Lung (tissue), 12 donors: ENCODE measurements around the gene TMEM100. TPM values are rescaled to one million over a fixed set of nuclear protein-coding genes. Genes with fewer than 3 reads are reported as not detected.
A peak's percentile ranks its signal among the peaks of the same experiment; 100 is the strongest.

Source experiments
- ATAC-seq: fragments of 200-7000 bp; cut with Tn5 transposase; one replicate; pipeline ENCODE4 v1.9.1; 2020; ENCODE audit warnings: moderate number of reproducible peaks; ENCODE audit not compliant: insufficient read depth, low FRiP score
- DNase-seq, 3 donors: peaks; one replicate each; pipeline ENCODE4 v3.0.0-alpha.2; 2013 to 2017
- H3K27ac ChIP-seq, 2 donors: one replicate each; pipeline ENCODE4 v1.5.1; 2013; ENCODE audit warnings: mild to moderate bottlenecking in 2 of 2, moderate library complexity in 2 of 2, control low read depth in 1 of 2, inconsistent platforms in 1 of 2, low read depth in 1 of 2, low read length in 1 of 2
- H3K27me3 ChIP-seq, 3 donors: one replicate each; pipeline ENCODE4 v1.5.1; 2013; ENCODE audit warnings: low read length in 2 of 3; ENCODE audit not compliant: control insufficient read depth in 3 of 3, insufficient read depth in 3 of 3
- H3K36me3 ChIP-seq, 4 donors: one replicate each; pipeline ENCODE4 v1.5.1; 2013; ENCODE audit warnings: low read length in 4 of 4, mild to moderate bottlenecking in 1 of 4, moderate library complexity in 1 of 4; ENCODE audit not compliant: control insufficient read depth in 4 of 4, insufficient read depth in 4 of 4
- H3K4me1 ChIP-seq, 5 donors: one replicate each; pipeline ENCODE4 v1.5.1; 2013; ENCODE audit warnings: low read length in 5 of 5, mild to moderate bottlenecking in 2 of 5, moderate library complexity in 1 of 5; ENCODE audit not compliant: control insufficient read depth in 5 of 5, insufficient read depth in 5 of 5
- H3K4me3 ChIP-seq: one replicate; pipeline ENCODE4 v1.5.1; 2013; ENCODE audit warnings: mild to moderate bottlenecking, control low read depth, moderate library complexity
- H3K9ac ChIP-seq, 2 donors: one replicate each; pipeline ENCODE4 v1.5.1; 2013; ENCODE audit warnings: low read length in 2 of 2, control low read depth in 1 of 2; ENCODE audit not compliant: insufficient read depth in 1 of 2
- H3K9me3 ChIP-seq, 4 donors: one replicate each; pipeline ENCODE4 v1.5.1; 2013; ENCODE audit warnings: low read length in 3 of 4, mild to moderate bottlenecking in 1 of 4, moderate library complexity in 1 of 4; ENCODE audit not compliant: control insufficient read depth in 4 of 4, insufficient read depth in 3 of 4
- CTCF ChIP-seq: IDR thresholded peaks from 2 replicates; pipeline ENCODE4 v1.5.1; 2012; ENCODE audit warnings: mild to moderate bottlenecking; ENCODE audit errors: control extremely low read depth, extremely low read depth
- WGBS, 2 donors: extraction: QIAGEN DNeasy Blood & Tissue Kit; methylation state at CpG; one replicate each; pipeline ENCODE4 v1.1.7; 2013; 5-methylcytosine and 5-hydroxymethylcytosine counted together
- polyA plus RNA-seq, 2 donors: library from polyadenylated mRNA; stranded (reverse); fragments of 200-250 nt; gene quantifications; one replicate each; pipeline ENCODE4 v1.2.1, GENCODE V29; 2013
- total RNA-seq, 2 donors: library from RNA; depleted of rRNA in 1 of 2; stranded (reverse); fragments of >200 nt in 1 of 2; gene quantifications; one replicate each; pipeline ENCODE4 v1.2.1, GENCODE V29; 2014 to 2021
- donor health status: control.
- donor health status: control.
- donor health status: Bipolar disorder and iron deficiency.
- donor health status: healthy.
- donor health status: DM: yes; HTN: yes; CAD: no.

Gene TMEM100
- total and polyA plus RNA-seq, 4 donors: 63.6 to 127 (median 83.4) TPM

GRCh38 chr17:55764610-55765009 lies 41.9 kb upstream of the TMEM100 start:
- Histone ChIP-seq H3K9me3 (no peaks in the 10 kb centered on the region), H3K9ac (no peak overlapping the region), H3K27ac (no peak overlapping the region), H3K4me3 (no peak overlapping the region), H3K4me1 (peaks cover 0 to 17% (median 9%) of the 10 kb centered on the region in 5 donors), H3K27me3 (no peaks in the 10 kb centered on the region), H3K36me3 (peaks cover 0 to 16% (median 8%) of the 10 kb centered on the region in 4 donors)
- DNase-seq: no peak
- no peak for TF ChIP-seq CTCF
- 91 to 92% methylated on average over 4 of the region's 4 CpGs for WGBS, 2 donors
- ATAC-seq: no peak

- peak; percentile 19 for ATAC-seq
- H3K4me1 ChIP-seq: peaks cover 0 to 13% (median 5%) of the 10 kb centered on the region in 5 donors
- no peak for TF ChIP-seq CTCF
- no peak for DNase-seq
- no peaks in the 10 kb centered on the region for H3K27me3 ChIP-seq
- peaks cover 0 to 9% (median 2%) of the 10 kb centered on the region in 4 donors for H3K36me3 ChIP-seq
- peak overlapping the region in 1 of 2 donors; percentile 70 for H3K27ac ChIP-seq
- 23 to 49% methylated on average over 6 of the region's 6 CpGs for WGBS, 2 donors
- H3K9ac ChIP-seq: no peak overlapping the region
- no peak overlapping the region for H3K4me3 ChIP-seq
- no peaks in the 10 kb centered on the region for H3K9me3 ChIP-seq
Observed at GRCh38 chr17:55763856-55764255, 41.2 kb upstream of the TMEM100 start.

- H3K9ac ChIP-seq: no peak overlapping the region
- TF ChIP-seq CTCF: no peak
- H3K4me1 ChIP-seq: peaks cover 0 to 13% (median 5%) of the 10 kb centered on the region in 5 donors
- H3K9me3 ChIP-seq: no peaks in the 10 kb centered on the region
- no peak for DNase-seq
- no peaks in the 10 kb centered on the region for H3K27me3 ChIP-seq
- peak overlapping the region in 1 of 2 donors; percentile 11 for H3K27ac ChIP-seq
- WGBS, 2 donors: 89 to 90% methylated on average over 6 of the region's 6 CpGs
- no peaks in the 10 kb centered on the region for H3K36me3 ChIP-seq
- H3K4me3 ChIP-seq: no peak overlapping the region
- no peak for ATAC-seq
Observed at GRCh38 chr17:55762086-55762858, 39.6 kb upstream of the TMEM100 start.
